HG02973 (cell line): ENCODE measurements around the gene KLHL33.

Experiments used
- ATAC-seq: cut with Tn5 transposase; IDR thresholded peaks from one replicate; pipeline ENCODE4 v1.9.1; 2021; ENCODE audit warnings: moderate library complexity; ENCODE audit not compliant: unreplicated experiment

Gene KLHL33

DNA sequence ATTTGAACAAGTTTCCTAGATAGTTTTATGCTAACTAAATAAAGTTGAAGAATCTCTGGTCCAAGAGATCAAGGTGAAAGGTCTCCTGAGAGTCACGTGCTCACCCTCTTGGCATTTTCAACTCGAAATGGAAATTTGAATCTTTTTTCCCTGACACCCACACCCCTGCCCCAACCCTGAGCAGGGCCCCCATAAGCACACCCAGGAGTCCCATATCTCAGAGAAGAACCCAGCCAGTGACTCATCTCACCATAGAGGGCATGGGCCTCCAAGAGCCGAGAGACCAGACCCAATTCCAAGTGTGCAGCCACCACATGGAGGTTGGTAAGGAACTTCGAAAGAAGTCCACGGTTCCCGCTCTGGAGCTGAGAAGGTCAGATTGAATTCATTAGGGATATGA lies 55.3 kb downstream of the KLHL33 start:
- no peak for ATAC-seq

GRCh38 chr14:20379743-20380142 lies 56.2 kb downstream of the KLHL33 start:
- no peak for ATAC-seq

- ATAC-seq, result no peak
Measured at GRCh38 chr14:20377171-20377570, 58.8 kb downstream of the KLHL33 start.

GRCh38 chr14:20376071-20376588 lies 59.8 kb downstream of the KLHL33 start:
- no peak for ATAC-seq
